Cardiac muscle cell (in vitro differentiated cells and primary cell): ENCODE measurements around the gene PHEX. TPM values are rescaled to one million over a fixed set of nuclear protein-coding genes. Genes with fewer than 3 reads are reported as not detected.

ENCODE experiments used
- DNase-seq, 2 donors: peaks; one replicate each; pipeline versions ENCODE4 v3.0.0 to v3.0.0-alpha.2; 2010 to 2017; ENCODE audit warnings: low read depth in 1 of 2, low spot score in 1 of 2
- H3K27ac ChIP-seq: fragments of 200-600 bp; sonication (generic); 2 replicates; pipeline ENCODE4 v1.5.1; 2016
- H3K27me3 ChIP-seq: fragments of 200-600 bp; sonication (generic); 2 replicates; pipeline ENCODE4 v1.6.0; 2016; ENCODE audit warnings: control low read depth
- H3K36me3 ChIP-seq: fragments of 200-600 bp; sonication (generic); 2 replicates; pipeline ENCODE4 v1.5.1; 2016; ENCODE audit warnings: control low read depth
- H3K4me1 ChIP-seq: fragments of 200-600 bp; sonication (generic); 2 replicates; pipeline ENCODE4 v1.8.1; 2017; ENCODE audit warnings: low read depth, mild to moderate bottlenecking, mixed run types
- H3K4me3 ChIP-seq: fragments of 200-600 bp; sonication (generic); 2 replicates; pipeline ENCODE4 v1.5.1; 2016; ENCODE audit warnings: mild to moderate bottlenecking
- H3K9me3 ChIP-seq: fragments of 200-600 bp; sonication (generic); 2 replicates; pipeline ENCODE4 v1.5.1; 2017; ENCODE audit warnings: low read depth, mild to moderate bottlenecking, control low read depth
- CTCF ChIP-seq: IDR thresholded peaks from 2 replicates; pipeline ENCODE4 v1.5.1; 2012; ENCODE audit warnings: low read depth, mild to moderate bottlenecking, low read length
- polyA plus RNA-seq: library from polyadenylated mRNA; unstranded; fragments of >200 nt; fragmentation: Nextera tagmentation; extraction: Ambion mirVana; gene quantifications from 2 replicates; pipeline ENCODE4 v1.2.1, GENCODE V29; 2016
- total RNA-seq: library from RNA; depleted of rRNA; stranded (reverse); fragments of >200 nt; gene quantifications from 2 replicates; pipeline ENCODE4 v1.2.3, GENCODE V29; 2016

PHEX gene
- total and polyA plus RNA-seq, 2 experiments from 2014 or later, result 0.21 to 0.62 TPM

DNA sequence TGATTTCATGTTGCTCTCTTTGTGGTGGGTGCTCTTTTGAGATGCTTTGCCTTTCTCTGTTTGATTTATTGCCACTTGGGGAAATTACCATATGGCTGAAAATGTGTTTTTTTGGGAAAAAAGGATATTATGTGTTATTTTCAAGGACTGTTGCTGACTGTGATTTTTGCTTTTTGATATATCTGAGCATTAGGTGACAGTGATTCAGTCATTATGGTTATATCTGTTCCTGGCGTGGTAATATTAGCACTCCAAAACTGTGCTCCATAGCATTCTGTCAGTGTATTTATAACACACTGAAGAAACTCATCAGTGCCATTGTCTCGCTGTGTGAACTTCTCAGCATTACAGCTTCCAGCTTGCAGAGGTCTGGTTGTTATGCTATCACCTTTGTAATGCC is 73.8 kb downstream of the PHEX start:
- no peaks in the 10 kb centered on the region for H3K9me3 ChIP-seq
- no peak for DNase-seq
- no peak overlapping the region for H3K4me3 ChIP-seq
- no peak overlapping the region for H3K27ac ChIP-seq
- TF ChIP-seq CTCF, result no peak
- H3K36me3 ChIP-seq, result no peaks in the 10 kb centered on the region
- H3K27me3 ChIP-seq, result no peaks in the 10 kb centered on the region
- H3K4me1 ChIP-seq, result no peaks in the 10 kb centered on the region

GRCh38 chrX:22109442-22109841 is 77.3 kb downstream of the PHEX start:
- no peaks in the 10 kb centered on the region for H3K27me3 ChIP-seq
- no peaks in the 10 kb centered on the region for H3K36me3 ChIP-seq
- H3K4me3 ChIP-seq, result no peak overlapping the region
- no peak for TF ChIP-seq CTCF
- DNase-seq, result no peak
- H3K4me1 ChIP-seq, result peaks cover 3% of the 10 kb centered on the region
- H3K9me3 ChIP-seq, result no peaks in the 10 kb centered on the region
- H3K27ac ChIP-seq, result no peak overlapping the region

GRCh38 chrX:22110729-22111494 is 78.8 kb downstream of the PHEX start:
- H3K9me3 ChIP-seq, result no peaks in the 10 kb centered on the region
- H3K4me1 ChIP-seq, result peaks cover 3% of the 10 kb centered on the region
- H3K4me3 ChIP-seq, result no peak overlapping the region
- no peak for DNase-seq
- H3K36me3 ChIP-seq, result no peaks in the 10 kb centered on the region
- H3K27me3 ChIP-seq, result no peaks in the 10 kb centered on the region
- TF ChIP-seq CTCF, result no peak
- no peak overlapping the region for H3K27ac ChIP-seq

- no peak overlapping the region for H3K27ac ChIP-seq
- H3K27me3 ChIP-seq, result no peaks in the 10 kb centered on the region
- no peak overlapping the region for H3K4me3 ChIP-seq
- DNase-seq, result no peak
- no peak for TF ChIP-seq CTCF
- H3K4me1 ChIP-seq, result peaks cover 9% of the 10 kb centered on the region
- H3K9me3 ChIP-seq, result no peaks in the 10 kb centered on the region
- no peaks in the 10 kb centered on the region for H3K36me3 ChIP-seq
Observed at GRCh38 chrX:22116605-22117546, 84.8 kb downstream of the PHEX start.

- no peak for DNase-seq
- no peak overlapping the region for H3K27ac ChIP-seq
- H3K4me3 ChIP-seq, result no peak overlapping the region
- TF ChIP-seq CTCF, result no peak
- no peaks in the 10 kb centered on the region for H3K36me3 ChIP-seq
- H3K9me3 ChIP-seq, result no peaks in the 10 kb centered on the region
- peaks cover 9% of the 10 kb centered on the region for H3K4me1 ChIP-seq
- no peaks in the 10 kb centered on the region for H3K27me3 ChIP-seq
Observed at GRCh38 chrX:22117633-22118032, 85.5 kb downstream of the PHEX start.
